ELF-1 (cell line): ENCODE measurements around the gene RNF144A.

Source experiments
- DNase-seq: peaks from one replicate; pipeline ENCODE4 v3.0.0-alpha.2; 2016; ENCODE audit warnings: low read depth, low spot score

The RNF144A gene

DNA sequence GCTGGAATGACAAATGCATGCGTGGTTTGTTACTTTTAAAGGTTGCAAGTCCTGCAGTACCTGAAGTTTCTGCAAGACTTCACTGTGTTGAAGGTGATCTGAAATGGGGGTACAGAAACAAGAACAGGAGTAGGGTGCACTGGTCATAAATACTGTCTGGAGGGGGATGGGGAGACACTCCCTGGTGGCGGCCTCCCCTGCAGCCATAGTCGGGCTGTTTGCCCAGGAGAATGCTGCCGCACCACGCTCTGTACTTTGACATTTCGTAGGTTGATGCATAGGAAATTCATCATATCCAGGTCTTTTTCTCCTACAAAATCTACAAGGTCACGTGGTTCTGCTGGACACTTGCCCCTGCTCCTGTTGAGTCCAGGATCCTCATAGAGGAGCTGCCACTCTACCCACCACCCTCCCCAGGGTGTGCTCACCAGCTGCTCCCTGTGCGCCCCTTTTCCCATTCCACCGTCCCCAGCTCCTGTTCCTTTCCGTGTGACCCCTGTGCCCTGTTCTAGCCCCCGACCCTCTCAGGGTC is 103.8 kb downstream of the RNF144A start:
- DNase-seq, result no peak

GRCh38 chr2:7022492-7023385 is 105.5 kb downstream of the RNF144A start:
- DNase-seq, result no peak

DNA sequence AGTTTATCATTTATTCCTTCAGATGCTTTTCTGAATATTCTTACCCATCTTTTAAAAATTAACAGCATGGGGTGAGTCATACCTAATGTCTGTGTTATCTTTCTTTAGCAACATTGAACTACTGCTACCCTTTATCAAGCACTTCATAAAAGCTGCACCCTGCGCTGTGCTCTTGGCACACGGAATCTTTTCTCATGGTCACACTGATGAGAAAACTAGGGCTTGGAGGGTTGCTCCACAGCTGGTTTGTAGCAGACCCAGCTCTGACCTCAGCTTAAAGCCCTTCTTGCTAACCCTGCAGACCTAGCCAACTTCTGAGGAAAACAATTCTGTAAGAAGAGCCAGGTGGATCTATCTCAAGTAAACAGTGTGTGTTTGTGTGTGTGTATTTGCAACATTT is 106.3 kb downstream of the RNF144A start:
- no peak for DNase-seq

- no peak for DNase-seq
These were observed 107.0 kb downstream of the RNF144A start for GRCh38 chr2:7024261-7024660.

DNA sequence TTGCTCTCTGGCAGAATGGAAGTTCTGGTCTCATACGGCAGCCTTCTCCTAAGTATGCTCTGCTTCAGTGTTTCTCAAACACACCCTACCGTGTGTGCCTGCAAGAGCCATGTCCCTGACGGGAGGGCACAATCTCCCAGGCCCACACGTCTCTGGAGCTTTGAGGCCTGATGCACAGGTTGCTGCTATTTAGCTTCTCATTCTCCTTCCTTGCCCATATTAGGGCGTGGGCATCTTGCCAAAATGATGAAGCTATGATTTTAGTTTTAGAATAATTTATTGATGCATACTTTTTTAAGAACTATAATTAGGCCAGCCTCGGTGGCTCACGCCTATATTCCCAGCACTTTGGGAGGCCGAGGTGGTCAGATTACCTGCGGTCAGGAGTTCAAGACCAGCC is 107.9 kb downstream of the RNF144A start:
- no peak for DNase-seq

DNA sequence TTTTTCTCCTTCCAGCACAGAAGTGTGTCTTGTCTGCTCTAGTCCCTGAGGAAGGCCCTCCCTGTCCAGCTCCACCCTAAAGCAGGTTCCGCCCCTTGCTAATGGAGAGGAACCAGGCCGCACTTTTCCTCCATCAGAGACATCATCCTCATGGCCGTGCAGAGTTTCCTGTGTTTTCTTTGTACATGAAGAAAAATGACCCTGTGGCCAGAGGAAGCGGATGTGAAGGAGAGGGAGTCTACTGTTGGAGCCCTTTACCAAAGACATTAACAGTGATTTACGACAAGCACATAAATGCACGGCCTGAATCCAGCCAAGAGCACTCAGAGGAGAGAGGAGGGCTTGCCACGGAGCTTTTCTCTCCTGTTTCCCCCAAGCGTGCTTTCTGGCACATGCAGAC is 109.5 kb downstream of the RNF144A start:
- DNase-seq, result peak; percentile 39

DNA sequence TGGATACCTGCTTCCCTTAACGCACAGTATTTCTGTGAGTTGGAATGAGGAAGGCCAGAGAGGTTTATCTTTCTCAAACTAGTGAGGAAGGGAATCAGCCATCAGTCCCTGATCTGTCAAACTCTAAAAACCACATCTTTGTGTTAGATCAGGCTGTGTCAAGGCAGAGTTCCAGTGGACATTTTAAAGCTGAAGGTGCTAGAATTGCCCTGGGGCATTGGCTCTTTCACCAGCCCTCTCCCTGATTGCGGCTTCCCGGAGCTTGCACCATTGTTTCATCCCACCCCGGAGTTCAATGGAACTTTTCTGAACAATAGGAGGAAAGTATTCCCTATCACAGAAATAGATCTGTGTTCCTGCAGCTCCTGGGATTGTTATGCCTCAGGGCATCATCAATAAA is 110.2 kb downstream of the RNF144A start:
- DNase-seq, result peak; percentile 63

DNA sequence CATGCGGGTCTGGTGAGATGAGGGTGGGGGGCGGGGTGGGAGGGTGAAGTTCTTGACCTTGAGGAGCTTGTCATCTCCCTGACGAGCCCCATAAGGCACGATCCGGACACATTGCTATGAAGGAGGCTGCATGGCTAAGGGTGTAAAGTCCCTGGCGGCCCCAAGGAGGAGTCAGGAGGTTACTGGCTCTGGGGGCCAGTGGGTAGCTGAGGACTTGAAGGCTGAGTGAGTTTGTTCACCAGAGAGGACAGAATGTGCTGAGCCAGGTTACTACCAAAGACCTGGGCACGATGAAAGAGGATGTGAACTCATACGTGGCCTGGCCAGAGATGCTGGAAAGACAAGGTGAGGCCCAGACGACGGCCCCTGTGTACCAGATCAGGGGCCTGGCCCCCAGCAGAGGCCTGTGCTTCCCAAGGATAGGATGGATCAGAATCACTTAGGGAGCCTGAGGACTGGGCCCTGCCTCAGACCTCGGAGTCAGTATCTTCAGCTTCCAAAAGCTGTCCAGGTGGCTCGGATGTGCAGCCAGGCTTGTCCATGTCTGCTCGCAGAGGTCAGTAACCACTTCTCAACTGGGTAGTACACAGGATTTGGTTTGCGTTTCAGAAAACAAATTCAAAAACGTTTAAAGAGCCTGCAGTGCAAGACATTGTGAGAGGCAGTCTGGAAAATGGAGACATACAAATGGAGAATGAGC is 110.9 kb downstream of the RNF144A start:
- DNase-seq, result no peak

DNA sequence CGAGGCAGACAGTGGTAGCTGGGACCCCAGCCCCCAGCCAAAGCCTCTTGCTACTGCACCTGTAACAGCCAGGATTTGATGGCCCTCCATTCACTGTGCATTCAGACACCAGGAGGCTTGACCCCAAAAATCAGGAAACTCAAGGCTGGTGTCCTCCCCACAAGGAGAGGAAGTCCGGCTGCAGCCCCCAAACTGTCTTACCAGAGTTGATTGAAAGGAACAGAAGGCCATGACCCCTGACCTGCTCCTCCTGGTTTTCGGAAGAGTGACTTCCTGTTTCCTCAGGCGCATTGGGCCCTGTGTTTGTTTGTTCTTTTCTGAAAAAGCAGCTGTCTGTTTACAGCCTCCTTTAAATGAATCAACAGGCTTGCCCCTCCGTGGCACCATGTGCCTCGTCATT is 111.6 kb downstream of the RNF144A start:
- no peak for DNase-seq

- no peak for DNase-seq
These were observed 112.3 kb downstream of the RNF144A start for GRCh38 chr2:7029291-7030059.

DNA sequence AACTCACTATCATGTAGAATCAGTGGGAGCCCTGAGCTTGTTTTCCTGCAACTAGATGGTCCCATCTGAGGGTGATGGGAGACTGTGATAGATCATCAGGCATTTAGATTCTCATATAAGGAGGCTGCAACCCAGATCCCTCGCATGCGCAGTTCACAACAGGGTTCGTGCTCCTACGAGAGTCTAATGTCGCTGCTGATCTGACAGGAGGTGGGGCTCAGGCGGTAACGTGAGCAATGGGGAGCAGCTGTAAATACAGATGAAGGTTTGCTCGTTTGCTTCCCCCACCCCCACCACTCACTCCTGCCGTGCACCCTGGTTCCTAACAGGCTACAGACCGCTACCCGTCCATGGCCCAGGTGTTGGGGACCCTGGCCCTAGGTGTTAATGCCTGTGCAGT is 113.6 kb downstream of the RNF144A start:
- no peak for DNase-seq

- no peak for DNase-seq
These were observed 114.5 kb downstream of the RNF144A start for GRCh38 chr2:7031547-7032245.

DNA sequence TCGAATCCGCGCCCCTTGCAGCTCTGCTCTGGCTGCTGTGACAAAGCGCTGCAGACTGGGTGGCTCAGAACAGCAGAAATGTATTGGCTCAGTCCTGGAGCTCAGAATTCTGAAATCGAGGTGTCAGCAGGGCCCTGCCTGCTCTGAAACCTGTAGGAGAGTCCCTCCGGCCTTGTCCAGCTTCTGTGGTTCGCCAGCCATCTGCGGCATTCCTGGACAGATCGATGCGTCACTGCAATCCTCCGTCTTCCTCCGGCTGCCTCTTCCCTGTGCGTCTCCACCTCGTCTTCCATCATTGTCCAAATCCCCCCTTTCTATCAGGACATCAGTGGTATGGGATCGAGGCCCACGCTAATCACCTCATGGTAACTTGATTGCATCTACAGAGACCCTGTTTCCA is 115.2 kb downstream of the RNF144A start:
- DNase-seq, result no peak

- DNase-seq, result no peak
These were observed 116.1 kb downstream of the RNF144A start for GRCh38 chr2:7033136-7033960.

DNA sequence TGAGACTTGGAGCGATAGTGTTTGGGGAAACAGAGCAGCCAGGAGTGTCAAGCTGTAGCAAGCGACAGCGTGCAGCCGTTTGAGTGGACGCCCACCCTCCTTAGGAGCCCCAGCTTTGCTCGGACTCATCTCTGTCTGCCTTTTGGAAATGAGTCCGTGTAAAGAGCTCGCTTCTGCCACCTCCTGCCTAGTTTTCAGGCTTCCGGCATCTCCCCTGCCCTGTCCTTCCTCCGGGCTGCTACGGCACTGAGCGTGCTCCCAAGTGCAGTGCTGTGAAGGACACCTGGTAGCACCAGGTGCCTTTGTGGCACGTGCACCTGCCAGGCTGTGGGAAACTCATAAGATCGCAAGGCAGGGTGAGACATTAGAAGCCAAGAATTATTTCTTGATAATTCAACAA is 117.1 kb downstream of the RNF144A start:
- peak; percentile 30 for DNase-seq

DNA sequence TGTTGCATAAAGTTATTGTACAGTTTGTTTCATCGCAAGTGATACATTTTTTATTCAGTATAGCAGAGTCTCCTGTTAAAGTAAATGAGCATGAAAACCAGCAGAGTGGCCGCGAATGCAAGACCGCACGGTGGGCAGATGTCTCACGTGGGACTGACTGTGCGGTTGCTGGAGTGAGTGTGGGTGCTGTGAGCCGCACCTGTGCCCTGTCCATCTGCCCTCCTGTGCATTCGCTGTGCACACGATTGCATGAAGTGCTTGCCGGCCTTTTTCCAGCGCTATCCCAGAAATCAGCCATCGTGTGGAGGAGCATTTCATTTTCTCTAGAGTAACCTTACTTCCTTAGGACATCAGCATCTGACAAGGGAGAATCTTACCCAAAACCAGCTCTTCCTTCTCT is 118.7 kb downstream of the RNF144A start:
- no peak for DNase-seq

GRCh38 chr2:7037340-7038333 is 120.4 kb downstream of the RNF144A start:
- DNase-seq, result peak; percentile 73

GRCh38 chr2:7040547-7040946 is 123.3 kb downstream of the RNF144A start:
- DNase-seq, result no peak

DNA sequence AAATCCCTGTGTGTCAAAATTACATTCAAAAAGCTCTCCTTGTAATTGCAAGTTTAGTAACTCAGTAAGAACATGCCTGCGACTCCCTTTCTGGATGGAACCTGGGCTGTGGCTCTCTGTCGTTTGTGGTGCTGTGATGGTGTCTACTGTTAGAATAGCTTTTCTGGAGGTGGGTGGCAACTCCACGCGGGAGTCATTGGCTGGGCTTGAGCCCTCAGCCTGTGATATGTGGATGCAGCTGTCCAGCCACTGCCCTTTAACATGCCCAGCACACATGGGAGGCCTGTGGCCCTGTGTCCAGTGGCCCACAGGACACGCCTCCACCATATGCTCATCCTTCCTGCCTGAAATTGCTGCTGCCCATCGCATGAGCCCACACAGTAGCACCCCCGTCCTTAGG is 124.2 kb downstream of the RNF144A start:
- no peak for DNase-seq
